Dedifferentiated amniotic fluid mesenchymal stem cell (primary cell): Measurements from ENCODE around the gene ZNF638.

ENCODE experiments used
- DNase-seq: peaks from one replicate; pipeline ENCODE4 v3.0.0-alpha.2; 2016; ENCODE audit errors: extremely low spot score

Gene ZNF638

DNA sequence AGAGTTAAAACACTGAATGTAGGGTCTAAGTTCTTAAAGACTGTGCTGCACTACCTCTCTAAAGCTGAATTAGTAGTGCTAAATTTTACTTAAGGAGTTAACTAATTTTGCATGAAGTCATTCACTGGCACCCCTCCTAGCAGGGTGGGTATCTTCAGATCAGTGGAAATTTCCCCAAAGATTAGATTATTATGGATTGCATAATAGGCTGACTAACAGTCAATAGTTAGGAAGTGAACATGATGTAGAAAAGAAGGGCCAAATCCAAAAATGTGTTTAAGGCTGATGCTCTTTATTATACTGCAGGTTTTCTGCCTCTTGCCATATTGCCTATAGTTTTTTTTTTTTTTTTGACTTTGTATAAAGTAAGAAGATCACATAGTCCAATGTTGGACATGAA lies 5.2 kb downstream of the ZNF638 start:
- peak; percentile 45 for DNase-seq

GRCh38 chr2:71337776-71338175 lies 6.2 kb downstream of the ZNF638 start:
- no peak for DNase-seq

DNA sequence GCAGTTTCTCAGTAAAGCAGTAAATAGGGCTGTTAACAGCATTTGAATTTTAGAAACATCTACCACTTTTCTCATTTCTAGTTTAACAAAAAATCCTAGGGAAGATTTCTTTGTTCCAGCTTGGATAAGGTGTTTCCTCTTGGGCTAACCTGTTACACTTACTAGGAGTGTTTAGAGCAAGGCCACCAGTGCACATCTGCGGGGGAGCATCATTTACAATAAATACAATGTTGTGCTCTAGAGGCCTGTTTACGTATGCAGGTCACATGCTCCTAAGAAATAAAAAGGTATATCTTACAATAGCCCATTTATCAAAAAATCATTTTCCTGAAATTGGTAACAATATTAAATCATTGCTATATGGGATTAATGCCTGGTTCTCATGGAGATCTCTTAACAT lies 8.1 kb downstream of the ZNF638 start:
- no peak for DNase-seq

- DNase-seq: no peak
These were observed 8.6 kb downstream of the ZNF638 start for GRCh38 chr2:71340176-71340575.

GRCh38 chr2:71341645-71342044 lies 10.1 kb downstream of the ZNF638 start:
- no peak for DNase-seq

DNA sequence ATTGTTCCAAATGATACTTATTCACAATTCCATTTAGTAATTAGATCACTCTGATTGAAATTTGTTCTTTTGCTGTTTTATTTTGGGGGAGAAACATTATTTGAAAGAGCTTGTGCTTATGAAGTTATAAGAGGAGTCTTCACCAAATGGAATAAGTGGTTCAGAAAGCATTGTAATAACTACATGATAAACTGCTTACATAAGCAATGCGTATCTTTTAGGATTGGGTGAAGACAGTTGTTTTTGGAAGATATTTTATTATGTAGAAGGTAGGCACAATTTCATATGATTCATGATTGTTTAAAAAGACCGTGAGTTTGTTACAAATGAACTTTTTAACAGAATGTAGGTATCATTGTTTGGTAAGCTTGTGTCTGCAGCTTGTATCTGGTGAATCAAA lies 14.5 kb downstream of the ZNF638 start:
- DNase-seq: no peak

DNA sequence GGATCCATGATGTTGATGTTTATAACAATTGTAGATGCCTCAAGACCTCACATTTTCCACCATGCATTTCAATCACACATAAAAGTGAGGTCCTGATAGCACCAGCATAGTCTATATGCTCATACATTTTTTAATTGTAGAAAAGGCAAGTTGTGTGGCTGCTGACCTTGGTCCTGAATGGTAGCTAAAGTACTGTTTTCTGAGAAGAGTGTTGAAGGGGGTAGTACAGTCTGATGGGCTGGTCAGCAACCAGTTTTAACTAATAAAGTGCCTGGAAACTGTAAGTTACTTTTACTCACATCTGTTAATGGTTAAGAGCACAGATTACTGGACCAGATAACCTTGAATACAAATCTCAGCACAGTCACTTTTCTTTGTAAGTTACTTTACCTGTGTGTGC lies 15.9 kb downstream of the ZNF638 start:
- DNase-seq: no peak

- DNase-seq: no peak
These were observed 16.7 kb downstream of the ZNF638 start for GRCh38 chr2:71348302-71348701.

DNA sequence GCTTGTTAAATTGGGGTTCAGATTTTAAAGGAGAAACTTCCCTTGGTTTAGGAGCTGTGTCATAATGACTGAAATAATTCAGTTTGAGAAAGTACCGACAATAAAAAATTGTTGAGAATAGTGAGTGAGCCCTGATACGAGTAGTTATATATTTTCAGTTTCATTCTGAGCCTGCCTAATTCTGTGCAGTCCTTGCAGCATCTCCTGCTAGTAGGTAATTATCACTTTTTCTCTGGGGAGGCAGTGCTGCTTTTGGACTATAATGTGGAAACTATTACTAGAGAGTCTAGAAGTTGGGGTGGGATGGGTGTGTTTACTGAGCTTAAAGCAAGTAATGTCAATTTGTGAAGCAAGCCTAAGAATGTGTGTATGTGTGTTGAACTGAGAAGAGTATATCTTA lies 21.7 kb downstream of the ZNF638 start:
- no peak for DNase-seq

GRCh38 chr2:71358931-71359671 lies 27.5 kb downstream of the ZNF638 start:
- no peak for DNase-seq

GRCh38 chr2:71360434-71360975 lies 28.9 kb downstream of the ZNF638 start:
- DNase-seq: no peak

GRCh38 chr2:71361631-71362030 lies 30.0 kb downstream of the ZNF638 start:
- DNase-seq: no peak

DNA sequence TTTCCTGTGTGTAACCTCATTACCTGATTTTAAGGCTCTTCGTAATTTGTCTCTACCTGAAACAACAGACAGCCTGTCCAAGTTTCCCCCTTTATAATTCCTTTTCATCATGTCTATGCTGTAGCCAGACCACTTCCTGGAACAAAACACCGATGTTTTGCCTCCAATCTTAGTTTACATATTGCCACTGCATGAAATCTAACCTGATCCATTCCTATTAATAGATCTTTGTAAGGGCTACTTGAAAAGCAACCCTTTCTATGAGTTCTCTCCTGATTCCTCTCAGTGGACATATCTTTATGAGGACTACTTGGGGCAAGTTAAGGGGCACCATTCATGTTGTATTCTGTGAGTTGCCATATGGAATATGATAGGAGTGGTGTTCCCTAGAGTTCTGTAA lies 30.9 kb downstream of the ZNF638 start:
- DNase-seq: no peak

DNA sequence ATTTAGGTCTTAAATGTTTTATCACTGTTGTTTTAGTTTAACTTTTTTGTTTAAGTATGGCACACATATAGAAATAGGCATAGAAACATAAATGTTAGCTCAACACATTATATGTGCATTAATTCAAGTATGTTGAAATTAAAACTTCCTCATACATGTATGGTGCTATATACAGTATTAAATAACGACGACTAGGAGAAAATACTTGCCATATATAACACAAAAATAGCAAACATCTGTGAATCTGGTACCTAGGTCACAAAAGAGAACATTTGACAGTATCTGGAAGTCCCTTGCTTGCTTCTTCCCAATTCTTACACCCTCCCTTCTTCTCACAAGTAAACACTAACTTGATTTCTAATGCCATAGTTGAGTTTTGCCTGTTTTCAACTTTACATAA lies 38.4 kb downstream of the ZNF638 start:
- no peak for DNase-seq

DNA sequence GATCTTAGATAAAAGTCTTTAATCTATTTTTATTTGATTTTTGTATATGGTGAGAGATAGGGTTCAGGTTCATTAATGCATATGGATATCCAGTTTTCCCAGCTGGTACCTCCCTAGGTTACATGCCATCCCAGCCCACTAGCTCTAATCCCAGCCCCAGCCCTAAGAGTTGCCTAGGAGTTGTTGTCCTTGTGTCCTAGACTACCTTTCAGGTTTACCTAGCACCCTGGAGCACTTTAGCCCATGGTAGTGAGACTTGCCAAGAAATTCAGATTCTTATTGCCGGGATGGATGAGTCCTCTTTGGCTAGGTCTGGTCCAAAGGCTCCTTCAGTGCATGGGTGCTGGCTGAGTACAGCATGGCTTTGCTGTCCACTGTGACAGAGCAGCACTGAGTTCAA lies 40.5 kb downstream of the ZNF638 start:
- DNase-seq: no peak

DNA sequence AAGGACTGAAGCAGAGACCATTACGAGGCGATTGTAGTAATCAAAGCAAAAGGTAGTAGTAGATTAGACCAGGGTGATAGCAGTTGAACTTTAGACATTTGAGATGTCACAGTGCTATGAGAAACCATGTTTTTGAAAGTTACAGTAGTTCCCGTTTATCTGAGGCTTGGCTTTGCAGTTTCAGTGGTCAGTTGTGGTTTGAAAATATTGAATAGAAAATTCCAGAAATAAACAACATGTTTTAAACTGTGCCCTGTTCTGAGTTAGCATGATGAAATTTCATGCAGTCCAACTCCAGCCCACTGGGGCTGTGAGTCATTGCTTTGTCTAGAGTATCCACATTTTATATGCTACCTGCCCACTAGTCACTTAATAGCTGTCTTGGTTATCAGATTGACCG lies 47.5 kb downstream of the ZNF638 start:
- DNase-seq: peak; percentile 72

DNA sequence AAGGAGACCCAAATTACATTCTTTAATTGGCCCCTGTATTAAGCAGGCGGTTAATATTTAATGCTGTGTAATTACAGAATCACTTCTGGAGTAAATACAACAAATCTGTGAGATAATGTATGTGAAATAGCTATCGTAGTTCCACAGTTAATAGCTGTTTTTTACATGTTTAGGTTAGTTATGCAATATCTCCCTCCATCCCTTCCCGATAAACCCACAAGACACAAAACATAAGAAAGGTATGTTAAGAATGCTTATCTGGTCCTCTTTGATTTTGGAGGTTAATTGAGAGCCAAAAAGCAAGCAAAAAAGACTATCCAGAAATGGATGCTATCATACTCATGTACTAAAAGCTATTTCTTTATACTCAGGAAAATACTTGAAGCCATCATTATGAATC lies 49.1 kb downstream of the ZNF638 start:
- DNase-seq: no peak

GRCh38 chr2:71385012-71385411 lies 53.4 kb downstream of the ZNF638 start:
- DNase-seq: peak; percentile 75

- no peak for DNase-seq
These were observed 56.6 kb downstream of the ZNF638 start for GRCh38 chr2:71388214-71388613.

DNA sequence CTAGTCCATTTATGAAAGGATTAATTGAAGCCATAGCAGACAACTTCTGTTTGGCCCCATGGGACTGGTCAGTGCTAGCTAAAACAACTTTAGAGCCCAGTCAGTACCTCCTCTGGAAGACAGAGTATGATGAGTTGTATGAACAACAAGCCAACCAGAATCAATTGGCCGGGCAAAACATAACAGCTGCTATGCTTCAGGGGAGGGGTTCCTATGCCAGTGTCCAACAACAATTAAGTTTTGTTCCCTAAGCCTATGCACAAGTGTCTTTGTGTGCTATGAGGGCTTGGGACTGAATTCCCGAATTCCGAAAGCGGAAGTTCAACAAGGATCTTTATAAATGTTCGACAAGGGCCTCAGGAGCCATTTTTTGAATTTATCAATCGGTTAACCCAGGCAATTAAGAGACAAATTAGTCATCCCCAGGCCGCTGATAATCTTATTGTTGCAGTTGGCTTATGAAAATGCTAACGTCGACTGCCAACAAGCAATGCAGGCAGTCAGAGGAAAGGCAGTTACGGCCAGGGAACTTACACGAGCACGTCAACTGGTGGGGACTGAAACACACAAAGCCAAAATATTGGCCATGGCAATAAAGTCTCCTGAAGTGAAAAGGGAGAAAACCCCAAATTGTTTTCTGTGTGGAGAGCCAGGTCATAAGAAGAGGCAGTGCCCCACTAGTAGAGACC lies 57.9 kb downstream of the ZNF638 start:
- no peak for DNase-seq

GRCh38 chr2:71393216-71393615 lies 61.6 kb downstream of the ZNF638 start:
- DNase-seq: no peak

DNA sequence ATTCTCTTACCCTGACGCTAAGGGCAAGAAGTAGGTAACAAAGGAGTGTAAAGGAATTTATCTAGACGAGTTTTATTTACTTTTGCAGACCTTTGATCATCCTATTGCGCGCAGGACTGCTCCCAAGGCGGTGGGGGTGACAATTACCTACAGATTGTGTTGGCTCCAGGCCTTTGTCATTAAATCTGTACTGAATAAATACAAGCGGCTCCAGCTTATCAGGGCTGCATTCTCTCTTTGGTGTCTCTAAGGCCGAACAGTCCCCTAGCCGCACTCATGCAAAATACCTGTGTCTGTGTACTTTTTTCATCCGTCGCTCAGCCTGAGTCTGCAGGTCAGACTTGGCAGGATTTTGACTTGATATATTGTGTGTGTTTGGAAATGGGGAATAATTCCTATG lies 63.9 kb downstream of the ZNF638 start:
- no peak for DNase-seq

GRCh38 chr2:71402427-71402826 lies 70.8 kb downstream of the ZNF638 start:
- DNase-seq: no peak
